ENCODE results near the gene CMC1.

DNA sequence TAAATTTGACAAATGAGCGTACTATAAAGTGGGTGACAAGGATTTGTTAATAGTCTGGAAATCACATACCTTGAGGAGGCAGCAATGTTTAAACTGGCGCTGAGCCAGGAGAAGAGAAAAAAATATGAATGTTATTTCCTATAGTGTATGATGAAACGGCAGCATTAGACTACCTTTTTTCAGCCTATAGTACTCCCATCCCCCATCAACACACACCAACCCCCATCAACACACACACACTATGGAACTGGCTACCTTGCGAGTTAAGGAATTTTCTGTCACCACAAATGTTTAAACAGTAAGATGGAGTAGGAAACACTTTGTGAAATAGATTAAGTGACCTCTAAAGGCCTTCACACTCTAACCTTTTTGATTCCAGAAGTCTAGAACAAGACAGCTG is 60.3 kb downstream of the CMC1 start:
- TF ChIP-seq, protein P1, sequence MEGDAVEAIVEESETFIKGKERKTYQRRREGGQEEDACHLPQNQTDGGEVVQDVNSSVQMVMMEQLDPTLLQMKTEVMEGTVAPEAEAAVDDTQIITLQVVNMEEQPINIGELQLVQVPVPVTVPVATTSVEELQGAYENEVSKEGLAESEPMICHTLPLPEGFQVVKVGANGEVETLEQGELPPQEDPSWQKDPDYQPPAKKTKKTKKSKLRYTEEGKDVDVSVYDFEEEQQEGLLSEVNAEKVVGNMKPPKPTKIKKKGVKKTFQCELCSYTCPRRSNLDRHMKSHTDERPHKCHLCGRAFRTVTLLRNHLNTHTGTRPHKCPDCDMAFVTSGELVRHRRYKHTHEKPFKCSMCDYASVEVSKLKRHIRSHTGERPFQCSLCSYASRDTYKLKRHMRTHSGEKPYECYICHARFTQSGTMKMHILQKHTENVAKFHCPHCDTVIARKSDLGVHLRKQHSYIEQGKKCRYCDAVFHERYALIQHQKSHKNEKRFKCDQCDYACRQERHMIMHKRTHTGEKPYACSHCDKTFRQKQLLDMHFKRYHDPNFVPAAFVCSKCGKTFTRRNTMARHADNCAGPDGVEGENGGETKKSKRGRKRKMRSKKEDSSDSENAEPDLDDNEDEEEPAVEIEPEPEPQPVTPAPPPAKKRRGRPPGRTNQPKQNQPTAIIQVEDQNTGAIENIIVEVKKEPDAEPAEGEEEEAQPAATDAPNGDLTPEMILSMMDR (IDR thresholded peaks at IDR 0.05) = no peak
- no peak for TF ChIP-seq ZFX (IDR thresholded peaks at IDR 0.05; ENCODE audit: borderline replicate concordance)
